ENCODE measurements around the gene DCAF11. TPM values are rescaled to one million over a fixed set of nuclear protein-coding genes. Genes with fewer than 3 reads are reported as not detected.

The DCAF11 gene
- total RNA-seq, 1 donor from 2014 or later: 26.9 TPM

DNA sequence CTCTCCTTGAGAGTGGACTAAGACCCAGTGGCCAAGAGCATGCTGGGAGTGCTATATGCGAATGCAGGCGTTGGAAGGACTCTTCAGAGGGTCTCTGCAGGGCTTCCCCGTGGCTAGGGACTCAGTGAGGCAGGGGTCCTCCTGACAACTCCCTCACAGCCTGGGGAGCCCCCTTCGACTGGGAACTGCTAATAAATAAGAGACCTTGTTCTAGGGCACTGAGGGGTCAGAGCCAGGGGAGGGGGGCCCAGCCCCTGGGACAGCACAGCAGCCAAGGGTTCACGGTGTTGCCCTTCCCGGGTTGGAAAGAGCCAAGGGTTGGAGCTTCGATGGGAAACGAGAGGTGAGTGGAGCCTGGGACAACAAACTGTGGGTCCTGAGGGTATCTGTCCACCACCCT, 49.2 kb upstream of the DCAF11 start:
- H3K36me3 Mint-ChIP-seq (ENCODE audit: low read depth, unreplicated experiment): no peaks in the 10 kb centered on the region
- no peak overlapping the region for H3K4me3 Mint-ChIP-seq (ENCODE audit: unreplicated experiment)
- H4K20me1 ChIP-seq (ENCODE audit: insufficient read depth, low read length): no peaks in the 10 kb centered on the region
- H3K9me3 ChIP-seq (ENCODE audit: insufficient read depth, low read depth, low read length): no peaks in the 10 kb centered on the region
- no peaks in the 10 kb centered on the region for H3K4me1 Mint-ChIP-seq (ENCODE audit: low read depth, unreplicated experiment)
- no peaks in the 10 kb centered on the region for H3K36me3 ChIP-seq (ENCODE audit: insufficient read depth, low read length)
- no peaks in the 10 kb centered on the region for H3K27me3 ChIP-seq (ENCODE audit: insufficient read depth, low read length)
- H3K9me3 Mint-ChIP-seq (ENCODE audit: unreplicated experiment): no peaks in the 10 kb centered on the region
- H3K27me3 Mint-ChIP-seq (ENCODE audit: low read depth, unreplicated experiment): peaks cover 76% of the 10 kb centered on the region
- FAIRE-seq: no peak
- H3K27ac Mint-ChIP-seq (ENCODE audit: unreplicated experiment): no peak overlapping the region
- TF ChIP-seq, protein P1, sequence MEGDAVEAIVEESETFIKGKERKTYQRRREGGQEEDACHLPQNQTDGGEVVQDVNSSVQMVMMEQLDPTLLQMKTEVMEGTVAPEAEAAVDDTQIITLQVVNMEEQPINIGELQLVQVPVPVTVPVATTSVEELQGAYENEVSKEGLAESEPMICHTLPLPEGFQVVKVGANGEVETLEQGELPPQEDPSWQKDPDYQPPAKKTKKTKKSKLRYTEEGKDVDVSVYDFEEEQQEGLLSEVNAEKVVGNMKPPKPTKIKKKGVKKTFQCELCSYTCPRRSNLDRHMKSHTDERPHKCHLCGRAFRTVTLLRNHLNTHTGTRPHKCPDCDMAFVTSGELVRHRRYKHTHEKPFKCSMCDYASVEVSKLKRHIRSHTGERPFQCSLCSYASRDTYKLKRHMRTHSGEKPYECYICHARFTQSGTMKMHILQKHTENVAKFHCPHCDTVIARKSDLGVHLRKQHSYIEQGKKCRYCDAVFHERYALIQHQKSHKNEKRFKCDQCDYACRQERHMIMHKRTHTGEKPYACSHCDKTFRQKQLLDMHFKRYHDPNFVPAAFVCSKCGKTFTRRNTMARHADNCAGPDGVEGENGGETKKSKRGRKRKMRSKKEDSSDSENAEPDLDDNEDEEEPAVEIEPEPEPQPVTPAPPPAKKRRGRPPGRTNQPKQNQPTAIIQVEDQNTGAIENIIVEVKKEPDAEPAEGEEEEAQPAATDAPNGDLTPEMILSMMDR (IDR thresholded peaks at IDR 0.05; ENCODE audit: insufficient read depth, low read depth, low read length): no peak
- TF ChIP-seq EZH2 (IDR thresholded peaks at IDR 0.05; ENCODE audit: insufficient read depth, low read length): no peak
- H3K4me3 ChIP-seq (ENCODE audit: insufficient read depth, low read depth, low read length): no peak overlapping the region
- no peak overlapping the region for H2AFZ ChIP-seq (ENCODE audit: low read depth, low read length)
- no peaks in the 10 kb centered on the region for H3K4me1 ChIP-seq (ENCODE audit: insufficient read depth, low read length)
- no peak overlapping the region for H3K4me2 ChIP-seq (ENCODE audit: low read length)
- H3K9ac ChIP-seq (ENCODE audit: low read length): no peak overlapping the region
- no peak for DNase-seq (ENCODE audit: low read depth)
- no peaks in the 10 kb centered on the region for H3K79me2 ChIP-seq (ENCODE audit: insufficient read depth, low read length)
- H3K27ac ChIP-seq (ENCODE audit: low read depth, low read length): no peak overlapping the region

DNA sequence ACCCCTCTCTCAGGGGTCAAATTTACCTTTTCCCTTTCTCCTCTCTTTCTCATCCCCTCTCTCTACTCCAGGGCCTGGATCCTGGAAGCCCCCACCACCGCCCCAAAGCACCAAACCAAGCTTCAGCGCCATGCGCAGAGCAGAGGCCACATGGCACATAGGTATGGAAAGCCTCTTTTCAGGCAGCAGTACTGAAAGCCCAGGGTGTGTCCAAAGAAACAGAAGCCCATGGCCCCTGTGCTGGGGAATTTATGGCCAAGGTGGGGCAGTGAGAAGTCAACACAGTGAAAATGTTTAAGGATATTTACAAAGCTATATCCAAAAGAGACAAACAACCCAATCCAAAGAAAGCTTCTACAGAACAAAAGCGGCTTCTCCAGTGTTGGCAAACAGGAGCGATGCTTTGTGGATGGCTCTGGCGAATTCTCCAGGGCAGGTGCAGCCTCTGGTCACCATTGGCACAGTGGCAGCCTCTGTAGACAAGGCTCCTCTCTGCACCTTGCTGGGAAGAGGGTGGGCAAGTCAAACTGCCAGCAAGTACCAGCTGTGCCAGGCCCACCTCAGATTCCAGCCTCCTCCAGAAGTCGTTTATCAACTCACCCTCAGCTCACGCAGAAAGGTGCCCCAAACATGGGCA, 48.0 kb upstream of the DCAF11 start:
- Mint-ChIP-seq H3K9me3 (ENCODE audit: unreplicated experiment) (no peaks in the 10 kb centered on the region), H3K4me1 (ENCODE audit: low read depth, unreplicated experiment) (no peaks in the 10 kb centered on the region), H3K36me3 (ENCODE audit: low read depth, unreplicated experiment) (no peaks in the 10 kb centered on the region), H3K4me3 (ENCODE audit: unreplicated experiment) (no peak overlapping the region), H3K27me3 (ENCODE audit: low read depth, unreplicated experiment) (peaks cover 75% of the 10 kb centered on the region), H3K27ac (ENCODE audit: unreplicated experiment) (no peak overlapping the region)
- no peaks in the 10 kb centered on the region for H3K27me3 ChIP-seq (ENCODE audit: insufficient read depth, low read length)
- H3K4me3 ChIP-seq (ENCODE audit: insufficient read depth, low read depth, low read length): no peak overlapping the region
- TF ChIP-seq, protein P1 (IDR thresholded peaks at IDR 0.05; ENCODE audit: insufficient read depth, low read depth, low read length): no peak
- TF ChIP-seq EZH2 (IDR thresholded peaks at IDR 0.05; ENCODE audit: insufficient read depth, low read length): no peak
- no peak overlapping the region for H3K27ac ChIP-seq (ENCODE audit: low read depth, low read length)
- H3K9me3 ChIP-seq (ENCODE audit: insufficient read depth, low read depth, low read length): no peaks in the 10 kb centered on the region
- DNase-seq (ENCODE audit: low read depth): no peak
- FAIRE-seq: no peak
- no peaks in the 10 kb centered on the region for H3K36me3 ChIP-seq (ENCODE audit: insufficient read depth, low read length)
- no peaks in the 10 kb centered on the region for H4K20me1 ChIP-seq (ENCODE audit: insufficient read depth, low read length)
- no peak overlapping the region for H3K4me2 ChIP-seq (ENCODE audit: low read length)
- no peaks in the 10 kb centered on the region for H3K4me1 ChIP-seq (ENCODE audit: insufficient read depth, low read length)
- H2AFZ ChIP-seq (ENCODE audit: low read depth, low read length): no peak overlapping the region
- H3K79me2 ChIP-seq (ENCODE audit: insufficient read depth, low read length): no peaks in the 10 kb centered on the region
- no peak overlapping the region for H3K9ac ChIP-seq (ENCODE audit: low read length)

Data from astrocyte (in vitro differentiated cells and primary cell).